Mononuclear cell (primary cell): ENCODE measurements around the gene STK11. TPM values are rescaled to one million over a fixed set of nuclear protein-coding genes. Genes with fewer than 3 reads are reported as not detected.

Experiments
- H3K27me3 ChIP-seq: 2 replicates; pipeline ENCODE4 v1.6.0; 2011; ENCODE audit warnings: low read length, control low read depth; ENCODE audit not compliant: insufficient read depth
- H3K4me1 ChIP-seq: 2 replicates; pipeline ENCODE4 v1.5.1; 2011; ENCODE audit warnings: mild to moderate bottlenecking, low read length, control low read depth; ENCODE audit not compliant: insufficient read depth
- H3K4me3 ChIP-seq: 2 replicates; pipeline ENCODE4 v1.5.1; 2011; ENCODE audit warnings: mild to moderate bottlenecking, low read length, moderate library complexity
- H3K9me3 ChIP-seq: 2 replicates; pipeline ENCODE4 v1.5.1; 2011; ENCODE audit warnings: low read depth, mild to moderate bottlenecking, control low read depth, low read length
- total RNA-seq: library from RNA; depleted of rRNA; stranded (reverse); fragments of >200 nt; gene quantifications from one replicate; pipeline ENCODE4 v1.2.3, GENCODE V29; 2012

The STK11 gene
- total RNA-seq, 1 donor: 36.7 TPM

- no peaks in the 10 kb centered on the region for H3K27me3 ChIP-seq
- H3K4me3 ChIP-seq: peak overlapping the region; percentile 91
- H3K9me3 ChIP-seq: no peaks in the 10 kb centered on the region
- peaks cover 51% of the 10 kb centered on the region for H3K4me1 ChIP-seq
Measured at GRCh38 chr19:1252221-1252820, 46.7 kb downstream of the STK11 start.

DNA sequence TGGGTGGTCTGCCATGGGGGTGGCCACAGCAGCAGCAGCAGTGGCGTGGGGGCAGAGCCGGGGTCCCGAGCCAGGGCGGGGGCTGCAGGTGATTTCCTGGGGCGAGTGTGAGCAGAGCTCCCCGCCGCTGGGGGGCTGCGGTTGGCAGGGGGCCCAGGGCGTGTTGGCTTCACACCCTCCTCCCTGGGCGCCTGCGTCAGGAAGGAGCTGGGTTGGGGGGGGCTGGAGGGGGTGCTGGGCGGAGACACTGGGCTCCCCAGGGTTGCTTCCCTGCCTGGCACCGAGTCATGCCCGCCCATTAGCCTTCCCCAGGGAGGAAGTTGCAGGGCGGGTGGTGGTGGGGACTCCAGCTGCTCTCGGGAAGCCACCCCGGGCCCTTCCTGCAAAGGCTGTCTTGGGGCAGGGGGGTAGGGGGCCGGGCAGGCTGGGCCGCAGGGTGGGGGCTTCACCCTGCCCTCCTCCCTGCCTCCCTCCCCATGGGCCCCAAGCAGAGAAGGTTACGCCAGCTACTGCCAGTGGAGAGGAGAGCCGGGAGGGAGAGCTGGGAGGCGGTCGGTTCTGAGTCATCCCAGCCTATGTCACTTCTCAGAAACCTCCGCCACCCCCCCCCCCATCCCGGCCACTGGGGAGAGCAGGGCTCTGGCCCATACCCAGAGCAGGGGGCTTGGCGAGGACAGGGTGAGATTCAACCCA lies 47.4 kb downstream of the STK11 start:
- Histone ChIP-seq H3K4me3 (peak overlapping the region; percentile 91), H3K27me3 (no peaks in the 10 kb centered on the region), H3K4me1 (peaks cover 51% of the 10 kb centered on the region), H3K9me3 (no peaks in the 10 kb centered on the region)

- no peaks in the 10 kb centered on the region for H3K27me3 ChIP-seq
- peaks cover 54% of the 10 kb centered on the region for H3K4me1 ChIP-seq
- no peaks in the 10 kb centered on the region for H3K9me3 ChIP-seq
- H3K4me3 ChIP-seq: peak overlapping the region; percentile 41
Measured at GRCh38 chr19:1253514-1254080, 48.0 kb downstream of the STK11 start.

DNA sequence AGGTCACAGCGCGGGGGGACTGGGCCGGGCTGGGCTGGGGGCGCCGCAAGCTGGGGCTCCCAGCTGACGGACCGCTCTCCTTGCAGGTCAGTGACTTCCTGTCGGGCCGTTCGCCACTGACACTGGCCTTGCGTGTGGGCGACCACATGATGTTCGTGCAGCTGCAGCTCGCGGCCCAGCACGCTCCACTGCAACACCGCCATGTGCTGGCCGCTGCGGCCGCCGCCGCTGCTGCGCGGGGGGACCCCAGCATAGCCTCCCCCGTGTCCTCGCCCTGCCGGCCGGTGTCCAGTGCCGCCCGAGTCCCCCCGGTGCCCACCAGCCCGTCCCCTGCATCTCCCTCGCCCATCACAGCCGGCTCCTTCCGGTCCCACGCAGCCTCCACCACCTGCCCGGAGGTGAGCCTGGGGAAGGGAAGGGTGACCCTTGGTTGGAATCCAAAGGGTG lies 48.5 kb downstream of the STK11 start:
- Histone ChIP-seq H3K27me3 (no peaks in the 10 kb centered on the region), H3K9me3 (no peaks in the 10 kb centered on the region), H3K4me3 (no peak overlapping the region), H3K4me1 (peaks cover 60% of the 10 kb centered on the region)

DNA sequence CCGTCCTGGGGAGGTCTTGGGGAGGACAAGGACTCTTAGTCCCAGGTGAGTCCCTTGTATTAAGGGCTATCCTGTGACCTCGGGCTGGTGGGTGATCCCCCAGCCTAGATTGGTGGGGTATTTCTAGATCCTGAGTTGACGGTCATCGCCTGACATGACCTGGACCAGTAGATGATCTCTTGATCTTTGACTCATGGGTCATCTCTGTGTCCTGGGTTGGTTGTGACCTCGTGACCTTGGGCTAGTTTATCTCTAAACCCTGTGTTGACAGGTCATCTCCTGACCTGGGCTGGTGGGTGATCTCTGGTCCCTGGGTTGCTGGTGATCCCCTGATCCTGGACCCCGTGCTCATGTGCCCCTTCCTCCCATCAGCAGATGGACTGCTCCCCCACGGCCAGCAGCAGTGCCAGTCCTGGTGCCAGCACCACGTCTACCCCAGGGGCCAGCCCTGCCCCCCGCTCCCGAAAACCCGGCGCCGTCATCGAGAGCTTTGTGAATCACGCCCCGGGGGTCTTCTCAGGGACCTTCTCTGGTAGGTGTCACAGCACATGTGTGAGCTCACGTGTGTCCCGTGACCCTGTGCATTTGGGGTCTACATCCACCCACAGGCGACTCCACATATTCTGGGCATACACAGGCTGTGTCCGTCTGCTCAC lies 49.1 kb downstream of the STK11 start:
- H3K4me3 ChIP-seq: no peak overlapping the region
- H3K9me3 ChIP-seq: no peaks in the 10 kb centered on the region
- H3K4me1 ChIP-seq: peaks cover 65% of the 10 kb centered on the region
- no peaks in the 10 kb centered on the region for H3K27me3 ChIP-seq

DNA sequence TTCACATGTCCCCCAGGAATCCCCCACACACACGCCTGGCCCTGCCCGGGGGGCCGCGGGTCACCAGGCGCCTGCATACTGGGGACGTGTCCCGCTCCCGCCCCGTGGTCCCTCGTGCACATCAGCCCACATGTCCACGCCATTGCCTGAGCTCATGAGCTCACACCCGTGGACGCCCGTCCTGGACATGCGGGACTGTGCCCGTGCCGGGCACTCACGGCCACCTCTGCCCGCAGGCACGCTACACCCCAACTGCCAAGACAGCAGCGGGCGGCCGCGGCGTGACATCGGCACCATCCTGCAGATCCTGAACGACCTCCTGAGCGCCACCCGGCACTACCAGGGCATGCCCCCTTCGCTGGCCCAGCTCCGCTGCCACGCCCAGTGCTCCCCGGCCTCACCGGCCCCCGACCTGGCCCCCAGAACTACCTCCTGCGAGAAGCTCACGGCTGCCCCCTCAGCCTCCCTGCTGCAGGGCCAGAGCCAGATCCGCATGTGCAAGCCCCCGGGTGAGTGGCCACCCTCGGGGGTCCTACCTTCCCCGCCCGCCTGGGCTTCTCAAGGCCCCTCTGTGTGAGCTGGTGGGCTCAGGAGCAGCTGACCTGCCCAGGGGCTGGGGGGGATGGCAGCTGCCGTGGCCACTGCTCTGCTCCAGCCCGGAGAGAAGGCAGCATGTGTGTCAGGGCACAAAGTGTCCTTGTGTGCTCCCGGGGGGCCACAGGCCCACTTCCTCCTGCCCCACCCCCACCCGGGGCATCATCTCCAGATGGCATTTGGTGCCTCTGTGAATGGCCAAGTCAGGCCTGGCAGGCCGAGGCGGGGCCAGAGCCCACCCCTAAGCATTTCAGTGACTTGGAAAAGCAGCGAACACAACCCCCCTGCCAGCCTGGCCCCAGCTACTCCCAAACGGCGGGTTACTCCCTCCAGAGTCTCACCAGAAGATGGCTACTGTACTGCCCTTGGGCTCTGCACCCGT lies 49.9 kb downstream of the STK11 start:
- Histone ChIP-seq H3K4me1 (peaks cover 73% of the 10 kb centered on the region), H3K9me3 (no peaks in the 10 kb centered on the region), H3K4me3 (no peak overlapping the region), H3K27me3 (no peaks in the 10 kb centered on the region)

- Histone ChIP-seq H3K27me3 (no peaks in the 10 kb centered on the region), H3K9me3 (no peaks in the 10 kb centered on the region), H3K4me1 (peaks cover 83% of the 10 kb centered on the region), H3K4me3 (no peak overlapping the region)
Measured at GRCh38 chr19:1256646-1257474, 51.3 kb downstream of the STK11 start.

GRCh38 chr19:1257475-1258162 lies 52.0 kb downstream of the STK11 start:
- peaks cover 90% of the 10 kb centered on the region for H3K4me1 ChIP-seq
- H3K27me3 ChIP-seq: no peaks in the 10 kb centered on the region
- H3K9me3 ChIP-seq: no peaks in the 10 kb centered on the region
- no peak overlapping the region for H3K4me3 ChIP-seq

GRCh38 chr19:1258163-1258492 lies 52.5 kb downstream of the STK11 start:
- Histone ChIP-seq H3K4me3 (no peak overlapping the region), H3K4me1 (peaks cover 95% of the 10 kb centered on the region), H3K27me3 (no peaks in the 10 kb centered on the region), H3K9me3 (no peaks in the 10 kb centered on the region)

GRCh38 chr19:1258707-1259205 lies 53.2 kb downstream of the STK11 start:
- no peaks in the 10 kb centered on the region for H3K27me3 ChIP-seq
- no peaks in the 10 kb centered on the region for H3K9me3 ChIP-seq
- peaks cover 95% of the 10 kb centered on the region for H3K4me1 ChIP-seq
- peak overlapping the region; percentile 40 for H3K4me3 ChIP-seq

GRCh38 chr19:1259206-1259875 lies 53.8 kb downstream of the STK11 start:
- no peaks in the 10 kb centered on the region for H3K9me3 ChIP-seq
- no peaks in the 10 kb centered on the region for H3K27me3 ChIP-seq
- peaks cover 95% of the 10 kb centered on the region for H3K4me1 ChIP-seq
- peak overlapping the region; percentile 40 for H3K4me3 ChIP-seq

- peak overlapping the region; percentile 40 for H3K4me3 ChIP-seq
- no peaks in the 10 kb centered on the region for H3K9me3 ChIP-seq
- H3K27me3 ChIP-seq: no peaks in the 10 kb centered on the region
- H3K4me1 ChIP-seq: peaks cover 95% of the 10 kb centered on the region
Measured at GRCh38 chr19:1259876-1260748, 54.5 kb downstream of the STK11 start.
